ENCODE data around the gene RETNLB.

- TF ChIP-seq CTCF (IDR thresholded peaks at IDR 0.05) (no peak), POLR2A (IDR thresholded peaks at IDR 0.05) (no peak)
Observed at GRCh38 chr3:108806316-108806715, 49.1 kb upstream of the RETNLB start.

Data from thyroid gland (tissue), 4 donors.